ENCODE results near the gene CTR9. TPM values are rescaled to one million over a fixed set of nuclear protein-coding genes. Genes with fewer than 3 reads are reported as not detected.

The CTR9 gene
- total and polyA plus RNA-seq, 2 of the 13 experiments (the other 11 are each of a cell fraction or from before 2014, with no cell fraction given) = 6.6 to 22.1 TPM

- Histone ChIP-seq H3K9me3 (ENCODE audit: low read length) (no peaks in the 10 kb centered on the region), H3K79me2 (ENCODE audit: insufficient read depth, low read length) (no peaks in the 10 kb centered on the region), H3K27me3 (ENCODE audit: control insufficient read depth in 1 of 2, insufficient read depth in 2 of 2, low read length in 2 of 2) (no peaks in the 10 kb centered on the region), H3K9ac (ENCODE audit: insufficient read depth, low read depth, low read length) (no peak overlapping the region), H3K4me1 (ENCODE audit: insufficient read depth, low read length) (peaks cover 13% of the 10 kb centered on the region), H2AFZ (ENCODE audit: low read length) (no peak overlapping the region), H3K4me2 (ENCODE audit: low read depth, low read length) (no peak overlapping the region), H3K36me3 (replicated peaks in 1 of 2; ENCODE audit: control insufficient read depth in 1 of 2, insufficient read depth in 2 of 2, low read length in 2 of 2) (peaks cover 13 to 49% of the 10 kb centered on the region in 2 experiments), H3K27ac (ENCODE audit: extremely low read length, insufficient read depth, low read length) (no peak overlapping the region), H4K20me1 (ENCODE audit: insufficient read depth, low read length) (no peaks in the 10 kb centered on the region), H3K4me3 (replicated peaks in 1 of 3; ENCODE audit: insufficient read depth in 1 of 3, low read depth in 2 of 3, low read length in 3 of 3) (no peak overlapping the region)
- ChIA-PET CTCF (ENCODE audit: low intra/inter-chr PET ratio, low total read pairs) (no interaction called here), POLR2A (no interaction called here)
- no peak for DNase-seq (ENCODE audit: low spot score)
- no TSS peak for BruUV-seq (replicated peaks)
- no peak for FAIRE-seq
- 89% methylated on average over 4 of the region's 4 CpGs for WGBS (ENCODE audit: low lambda C conversion rate)
- in situ Hi-C loops (cut with HindIII; ENCODE audit: extremely low pct_ligation_motif_present, low pct_unique_long_range_greater_than_20kb) = no loop called here
- TF ChIP-seq XRCC5 (optimal IDR thresholded peaks at IDR 0.05; ENCODE audit: low read length) (no peak), ZBTB46 (CRISPR knock-in tag; IDR thresholded peaks at IDR 0.05; ENCODE audit: borderline replicate concordance) (no peak), GATAD1 (CRISPR knock-in tag; IDR thresholded peaks at IDR 0.05) (no peak), ZNF629 (CRISPR knock-in tag; conservative IDR thresholded peaks at IDR 0.05) (peak; percentile 64), EHMT2 (IDR thresholded peaks at IDR 0.05; ENCODE audit: borderline replicate concordance, low read depth, low read length) (no peak), ZNF142 (CRISPR knock-in tag; IDR thresholded peaks at IDR 0.05) (no peak)
- ATAC-seq = no peak
- intact Hi-C loops (cut with micrococcal nuclease; ENCODE audit: unreplicated experiment) = no loop called here
Measured at GRCh38 chr11:10762913-10763421, 11.9 kb downstream of the CTR9 start.

All from HepG2 (cell line).